ENCODE results near the gene PLEKHA4. TPM values are rescaled to one million over a fixed set of nuclear protein-coding genes. Genes with fewer than 3 reads are reported as not detected.
A peak's percentile ranks its signal among the peaks of the same experiment; 100 is the strongest.
"Not testable (repeated sequence)": the region's sequence is repeated elsewhere in the genome, so short reads cannot be mapped to it uniquely, and the experiment has no call there.

The PLEKHA4 gene
- total RNA-seq, 1 donor from 2014 or later: 237 TPM

GRCh38 chr19:48895226-48895625, 26.8 kb upstream of the PLEKHA4 start:
- intact Hi-C loops (cut with DNase I): no loop called here
- H3K4me1 ChIP-seq: peaks cover 0 to 3% of the 10 kb centered on the region in 2 donors
- no peaks in the 10 kb centered on the region for H3K36me3 ChIP-seq
- H3K27ac ChIP-seq: no peak overlapping the region
- no peak for TF ChIP-seq CTCF (IDR thresholded peaks at IDR 0.05)
- H3K9me3 ChIP-seq: no peaks in the 10 kb centered on the region
- H3K27me3 ChIP-seq: no peaks in the 10 kb centered on the region
- peak overlapping the region in 1 of 2 donors; percentile 59 for H3K4me3 ChIP-seq
- no peak for DNase-seq (ENCODE audit: low spot score in 2 of 2)

- Histone ChIP-seq H3K27ac (no peak overlapping the region), H3K9me3 (no peaks in the 10 kb centered on the region), H3K27me3 (no peaks in the 10 kb centered on the region), H3K4me1 (no peaks in the 10 kb centered on the region), H3K4me3 (no peak overlapping the region), H3K36me3 (no peaks in the 10 kb centered on the region)
- TF ChIP-seq CTCF (IDR thresholded peaks at IDR 0.05): no peak
- no peak for DNase-seq (ENCODE audit: low spot score in 2 of 2)
- intact Hi-C loops (cut with DNase I): no loop called here
Observed at GRCh38 chr19:48890551-48890950, 22.1 kb upstream of the PLEKHA4 start.

- intact Hi-C loops (cut with DNase I); H3K27me3 ChIP-seq; H3K4me3 ChIP-seq: not testable (repeated sequence)
Observed at GRCh38 chr19:48889496-48889895, 21.1 kb upstream of the PLEKHA4 start.

GRCh38 chr19:48887861-48888612, 19.6 kb upstream of the PLEKHA4 start:
- Histone ChIP-seq H3K36me3 (no peaks in the 10 kb centered on the region), H3K9me3 (no peaks in the 10 kb centered on the region), H3K27ac (no peak overlapping the region), H3K4me1 (no peaks in the 10 kb centered on the region), H3K4me3 (no peak overlapping the region), H3K27me3 (no peaks in the 10 kb centered on the region)
- TF ChIP-seq CTCF (IDR thresholded peaks at IDR 0.05): no peak
- intact Hi-C loops (cut with DNase I): no loop called here
- no peak for DNase-seq (ENCODE audit: low spot score in 2 of 2)

More at GRCh38 chr19:48889496-48889895, 21.1 kb upstream of the PLEKHA4 start:
- not testable (repeated sequence) for H3K4me1 ChIP-seq; H3K9me3 ChIP-seq; H3K36me3 ChIP-seq; DNase-seq (ENCODE audit: low spot score in 2 of 2); H3K27ac ChIP-seq

GRCh38 chr19:48883726-48884125, 15.3 kb upstream of the PLEKHA4 start:
- peaks cover 0 to 7% of the 10 kb centered on the region in 2 donors for H3K36me3 ChIP-seq
- TF ChIP-seq CTCF (IDR thresholded peaks at IDR 0.05): no peak
- H3K4me1 ChIP-seq: peaks cover 4 to 13% of the 10 kb centered on the region in 2 donors
- no peaks in the 10 kb centered on the region for H3K27me3 ChIP-seq
- no peak for DNase-seq (ENCODE audit: low spot score in 2 of 2)
- intact Hi-C loops (cut with DNase I): no loop called here
- H3K4me3 ChIP-seq: no peak overlapping the region
- no peaks in the 10 kb centered on the region for H3K9me3 ChIP-seq
- H3K27ac ChIP-seq: no peak overlapping the region

- peaks cover 4 to 24% of the 10 kb centered on the region in 2 donors for H3K4me1 ChIP-seq
Observed at GRCh38 chr19:48881741-48882657, 13.6 kb upstream of the PLEKHA4 start.

GRCh38 chr19:48879696-48880095, 11.3 kb upstream of the PLEKHA4 start:
- H3K27me3 ChIP-seq; DNase-seq (ENCODE audit: low spot score in 2 of 2); intact Hi-C loops (cut with DNase I); H3K9me3 ChIP-seq; H3K4me3 ChIP-seq: not testable (repeated sequence)
- Histone ChIP-seq H3K27ac (peak overlapping the region; percentile 100), H3K4me1 (peaks cover 10 to 39% of the 10 kb centered on the region in 2 donors), H3K36me3 (peaks cover 16 to 41% of the 10 kb centered on the region in 2 donors)

More at GRCh38 chr19:48881741-48882657, 13.6 kb upstream of the PLEKHA4 start:
- Histone ChIP-seq H3K36me3 (peaks cover 6 to 19% of the 10 kb centered on the region in 2 donors), H3K27me3 (no peaks in the 10 kb centered on the region), H3K9me3 (no peaks in the 10 kb centered on the region), H3K27ac (peak overlapping the region; percentile 53 to 66), H3K4me3 (no peak overlapping the region)
- TF ChIP-seq CTCF (IDR thresholded peaks at IDR 0.05): no peak
- no peak for DNase-seq (ENCODE audit: low spot score in 2 of 2)
- intact Hi-C loops (cut with DNase I): no loop called here

Data from ascending aorta (tissue), 2 donors.